ENCODE measurements around the gene GNG8.

Gene GNG8

GRCh38 chr19:46644720-46645119 lies 8.7 kb upstream of the GNG8 start:
- no peak overlapping the region for H3K27ac ChIP-seq
- TF ChIP-seq CTCF (IDR thresholded peaks at IDR 0.05), result no peak
- no peak for TF ChIP-seq ZFX (IDR thresholded peaks at IDR 0.05; ENCODE audit: borderline replicate concordance)

- TF ChIP-seq ZFX (IDR thresholded peaks at IDR 0.05; ENCODE audit: borderline replicate concordance), result no peak
- no peak for TF ChIP-seq CTCF (IDR thresholded peaks at IDR 0.05)
- H3K27ac ChIP-seq, result no peak overlapping the region
These were observed 4.7 kb upstream of the GNG8 start for GRCh38 chr19:46640656-46641055.

- TF ChIP-seq ZFX (IDR thresholded peaks at IDR 0.05; ENCODE audit: borderline replicate concordance) (no peak), CTCF (IDR thresholded peaks at IDR 0.05) (no peak)
These were observed 3.6 kb upstream of the GNG8 start for GRCh38 chr19:46639358-46640182.

GRCh38 chr19:46637224-46637623 lies 1.2 kb upstream of the GNG8 start:
- no peak overlapping the region for H3K27ac ChIP-seq
- TF ChIP-seq CTCF (IDR thresholded peaks at IDR 0.05) (no peak), ZFX (IDR thresholded peaks at IDR 0.05; ENCODE audit: borderline replicate concordance) (no peak)

More at GRCh38 chr19:46639358-46640182, 3.6 kb upstream of the GNG8 start:
- no peak overlapping the region for H3K27ac ChIP-seq

- no peak overlapping the region for H3K27ac ChIP-seq
- no peak for TF ChIP-seq CTCF (IDR thresholded peaks at IDR 0.05)
- TF ChIP-seq ZFX (IDR thresholded peaks at IDR 0.05; ENCODE audit: borderline replicate concordance), result no peak
These were observed 1.3 kb downstream of the GNG8 start for GRCh38 chr19:46634656-46635218.

GRCh38 chr19:46634045-46634655 lies 1.9 kb downstream of the GNG8 start:
- H3K27ac ChIP-seq, result no peak overlapping the region

More at GRCh38 chr19:46634045-46634655, 1.9 kb downstream of the GNG8 start:
- TF ChIP-seq ZFX (IDR thresholded peaks at IDR 0.05; ENCODE audit: borderline replicate concordance), result no peak
- no peak for TF ChIP-seq CTCF (IDR thresholded peaks at IDR 0.05)

All from 22Rv1 (cell line).